Esophagus squamous epithelium (tissue), 4 donors: ENCODE data around the gene TMEM151A.

Experiments used
- POLR2A ChIP-seq, 4 donors: fragments of 450-650 bp; IDR thresholded peaks; one replicate each; pipeline ENCODE4 v1.6.1; 2017; ENCODE audit warnings: antibody characterized with exemption in 4 of 4, mild to moderate bottlenecking in 4 of 4, moderate library complexity in 3 of 4
- TF ChIP-seq, protein P1 (sequence below), 6 experiments: fragments of 450-650 bp in 4 of 6; fragments of 200-600 bp in 2 of 6; sonication (generic) in 2 of 6; IDR thresholded peaks; one replicate each; pipeline ENCODE4 v1.5.1; 2016 to 2019; ENCODE audit warnings: antibody characterized with exemption in 6 of 6, mild to moderate bottlenecking in 4 of 6, moderate library complexity in 4 of 6

DNA sequence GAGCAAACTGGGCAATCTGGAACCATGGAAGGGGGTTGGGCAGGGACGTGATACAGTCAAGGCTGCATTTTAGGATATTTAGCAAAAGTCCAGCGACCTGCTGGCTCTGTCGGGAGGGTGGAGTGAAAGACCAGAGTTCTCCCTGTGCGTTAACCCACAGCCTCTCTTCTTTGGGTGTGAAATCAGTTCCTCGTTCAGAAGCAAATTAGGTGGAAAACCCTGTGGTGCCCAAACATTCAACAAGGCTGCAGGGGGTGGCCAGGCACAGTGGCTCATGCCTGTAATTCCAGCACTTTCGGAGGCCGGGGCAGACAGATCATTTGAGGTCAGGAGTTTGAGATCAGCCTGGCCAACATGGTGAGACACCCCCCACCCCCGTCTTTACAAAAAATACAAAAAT, 5.9 kb downstream of the TMEM151A start:
- TF ChIP-seq, protein P1, sequence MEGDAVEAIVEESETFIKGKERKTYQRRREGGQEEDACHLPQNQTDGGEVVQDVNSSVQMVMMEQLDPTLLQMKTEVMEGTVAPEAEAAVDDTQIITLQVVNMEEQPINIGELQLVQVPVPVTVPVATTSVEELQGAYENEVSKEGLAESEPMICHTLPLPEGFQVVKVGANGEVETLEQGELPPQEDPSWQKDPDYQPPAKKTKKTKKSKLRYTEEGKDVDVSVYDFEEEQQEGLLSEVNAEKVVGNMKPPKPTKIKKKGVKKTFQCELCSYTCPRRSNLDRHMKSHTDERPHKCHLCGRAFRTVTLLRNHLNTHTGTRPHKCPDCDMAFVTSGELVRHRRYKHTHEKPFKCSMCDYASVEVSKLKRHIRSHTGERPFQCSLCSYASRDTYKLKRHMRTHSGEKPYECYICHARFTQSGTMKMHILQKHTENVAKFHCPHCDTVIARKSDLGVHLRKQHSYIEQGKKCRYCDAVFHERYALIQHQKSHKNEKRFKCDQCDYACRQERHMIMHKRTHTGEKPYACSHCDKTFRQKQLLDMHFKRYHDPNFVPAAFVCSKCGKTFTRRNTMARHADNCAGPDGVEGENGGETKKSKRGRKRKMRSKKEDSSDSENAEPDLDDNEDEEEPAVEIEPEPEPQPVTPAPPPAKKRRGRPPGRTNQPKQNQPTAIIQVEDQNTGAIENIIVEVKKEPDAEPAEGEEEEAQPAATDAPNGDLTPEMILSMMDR (IDR thresholded peaks at IDR 0.05), result no peak
- no peak for TF ChIP-seq POLR2A (IDR thresholded peaks at IDR 0.05)
